ENCODE measurements around the gene ARHGAP26. TPM values are rescaled to one million over a fixed set of nuclear protein-coding genes. Genes with fewer than 3 reads are reported as not detected.

Gene ARHGAP26
- total RNA-seq, 1 donor from 2014 or later = 20.1 TPM

DNA sequence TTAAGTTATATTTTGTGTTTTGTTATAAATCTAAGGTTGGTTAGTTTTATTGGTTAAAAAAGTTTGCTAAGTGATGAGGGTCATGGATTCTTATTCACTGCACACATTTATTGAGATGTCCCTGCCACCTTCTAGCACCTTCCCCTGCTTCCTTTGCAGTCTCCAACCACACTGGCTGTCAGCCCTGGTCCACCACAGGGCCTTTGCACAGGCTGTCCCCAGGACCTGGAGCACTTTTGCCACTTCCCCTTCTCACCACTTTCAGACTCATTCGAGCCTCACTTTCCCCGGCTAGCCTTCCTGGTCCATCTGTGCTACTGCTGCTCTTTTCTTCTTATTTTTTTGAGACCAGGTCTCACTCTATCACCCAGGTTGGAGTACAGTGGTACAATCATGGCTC lies 45.3 kb downstream of the ARHGAP26 start:
- TF ChIP-seq, protein P1, sequence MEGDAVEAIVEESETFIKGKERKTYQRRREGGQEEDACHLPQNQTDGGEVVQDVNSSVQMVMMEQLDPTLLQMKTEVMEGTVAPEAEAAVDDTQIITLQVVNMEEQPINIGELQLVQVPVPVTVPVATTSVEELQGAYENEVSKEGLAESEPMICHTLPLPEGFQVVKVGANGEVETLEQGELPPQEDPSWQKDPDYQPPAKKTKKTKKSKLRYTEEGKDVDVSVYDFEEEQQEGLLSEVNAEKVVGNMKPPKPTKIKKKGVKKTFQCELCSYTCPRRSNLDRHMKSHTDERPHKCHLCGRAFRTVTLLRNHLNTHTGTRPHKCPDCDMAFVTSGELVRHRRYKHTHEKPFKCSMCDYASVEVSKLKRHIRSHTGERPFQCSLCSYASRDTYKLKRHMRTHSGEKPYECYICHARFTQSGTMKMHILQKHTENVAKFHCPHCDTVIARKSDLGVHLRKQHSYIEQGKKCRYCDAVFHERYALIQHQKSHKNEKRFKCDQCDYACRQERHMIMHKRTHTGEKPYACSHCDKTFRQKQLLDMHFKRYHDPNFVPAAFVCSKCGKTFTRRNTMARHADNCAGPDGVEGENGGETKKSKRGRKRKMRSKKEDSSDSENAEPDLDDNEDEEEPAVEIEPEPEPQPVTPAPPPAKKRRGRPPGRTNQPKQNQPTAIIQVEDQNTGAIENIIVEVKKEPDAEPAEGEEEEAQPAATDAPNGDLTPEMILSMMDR (IDR thresholded peaks at IDR 0.05; ENCODE audit: partially characterized antibody, unreplicated experiment) = no peak
- H3K9me3 Mint-ChIP-seq (ENCODE audit: unreplicated experiment) = no peaks in the 10 kb centered on the region
- H3K27me3 Mint-ChIP-seq (ENCODE audit: unreplicated experiment) = no peaks in the 10 kb centered on the region
- H3K27ac Mint-ChIP-seq (ENCODE audit: unreplicated experiment) = no peak overlapping the region
- H3K4me1 Mint-ChIP-seq (ENCODE audit: low read depth, unreplicated experiment) = peaks cover 5% of the 10 kb centered on the region
- no peak overlapping the region for H3K4me3 Mint-ChIP-seq (ENCODE audit: unreplicated experiment)
- DNase-seq = no peak
- H3K36me3 Mint-ChIP-seq (ENCODE audit: unreplicated experiment) = no peaks in the 10 kb centered on the region

DNA sequence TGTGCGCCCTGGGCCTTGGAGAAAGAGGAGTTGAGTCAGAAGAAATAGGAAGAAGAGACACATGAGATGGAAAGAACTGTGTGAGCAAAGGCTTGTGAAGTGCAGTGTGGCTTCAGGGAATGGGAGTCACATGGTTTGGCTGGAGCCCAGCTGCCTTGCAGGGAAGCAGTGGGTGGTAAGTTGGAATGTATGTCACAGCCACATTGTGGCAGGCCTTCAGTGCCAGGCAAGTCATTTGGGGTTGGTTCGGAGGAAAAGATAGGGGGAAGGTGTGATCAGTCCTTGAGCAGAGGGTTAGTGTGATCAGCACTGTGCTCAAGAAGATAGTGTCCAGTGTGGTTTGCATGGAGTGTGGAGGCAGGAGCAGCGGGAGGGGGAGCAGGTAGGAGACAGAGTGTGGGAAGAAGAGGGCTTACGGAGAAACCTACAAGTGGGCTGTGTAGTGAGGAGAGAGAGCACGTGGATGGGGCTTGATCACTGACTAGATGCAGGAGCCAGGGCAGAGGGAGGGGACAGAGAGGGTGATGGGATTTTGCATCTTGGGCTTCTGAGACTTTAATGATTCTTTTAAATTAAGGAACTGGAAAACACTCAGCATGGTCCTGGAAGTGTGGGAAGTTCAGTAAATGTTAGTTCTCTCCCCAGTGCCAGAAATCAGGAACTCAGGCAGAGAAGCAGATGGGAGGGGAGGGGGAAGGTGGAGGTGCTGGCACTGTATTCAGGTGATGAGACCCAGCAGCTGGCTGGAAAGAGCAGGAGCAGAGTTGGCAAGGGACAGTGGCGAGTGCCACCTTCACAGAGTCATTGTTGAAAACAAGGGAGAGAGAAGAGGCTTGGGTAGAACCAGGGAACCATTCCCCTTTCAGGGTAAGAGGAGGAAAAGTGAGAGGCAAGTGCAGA lies 46.6 kb downstream of the ARHGAP26 start:
- Mint-ChIP-seq H3K4me3 (ENCODE audit: unreplicated experiment) (no peak overlapping the region), H3K9me3 (ENCODE audit: unreplicated experiment) (peaks cover 1% of the 10 kb centered on the region), H3K4me1 (ENCODE audit: low read depth, unreplicated experiment) (peaks cover 5% of the 10 kb centered on the region), H3K36me3 (ENCODE audit: unreplicated experiment) (no peaks in the 10 kb centered on the region), H3K27ac (ENCODE audit: unreplicated experiment) (no peak overlapping the region), H3K27me3 (ENCODE audit: unreplicated experiment) (peaks cover 1% of the 10 kb centered on the region)
- TF ChIP-seq, protein P1 (IDR thresholded peaks at IDR 0.05; ENCODE audit: partially characterized antibody, unreplicated experiment) = no peak
- DNase-seq = no peak

DNA sequence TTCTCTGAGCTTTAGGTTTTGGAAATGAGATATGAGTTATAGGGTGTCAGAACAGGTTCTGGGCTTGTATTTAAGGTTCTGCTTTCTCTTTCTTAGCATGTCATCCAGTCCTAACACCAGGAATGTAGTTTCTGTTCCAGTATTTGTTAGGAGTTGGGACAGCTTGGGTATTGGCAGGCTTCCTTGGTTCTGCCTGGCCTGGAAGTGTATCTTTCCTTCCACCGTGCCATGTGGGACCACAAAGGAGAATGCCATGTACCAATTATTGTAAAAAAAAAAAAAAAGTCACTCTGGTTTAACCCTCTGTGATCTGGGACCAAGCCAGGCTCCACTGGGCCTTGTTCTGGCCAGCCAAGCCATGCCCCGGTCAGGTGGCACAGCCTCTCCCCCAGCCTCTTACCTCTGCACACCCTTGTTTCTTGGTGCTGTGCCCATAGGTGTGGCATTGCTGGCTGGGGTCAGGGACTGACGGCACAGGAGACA lies 47.8 kb downstream of the ARHGAP26 start:
- Mint-ChIP-seq H3K9me3 (ENCODE audit: unreplicated experiment) (peaks cover 1% of the 10 kb centered on the region), H3K27me3 (ENCODE audit: unreplicated experiment) (peaks cover 1% of the 10 kb centered on the region), H3K4me1 (ENCODE audit: low read depth, unreplicated experiment) (peaks cover 5% of the 10 kb centered on the region), H3K4me3 (ENCODE audit: unreplicated experiment) (no peak overlapping the region), H3K27ac (ENCODE audit: unreplicated experiment) (no peak overlapping the region), H3K36me3 (ENCODE audit: unreplicated experiment) (no peaks in the 10 kb centered on the region)
- TF ChIP-seq, protein P1 (IDR thresholded peaks at IDR 0.05; ENCODE audit: partially characterized antibody, unreplicated experiment) = no peak
- no peak for DNase-seq

DNA sequence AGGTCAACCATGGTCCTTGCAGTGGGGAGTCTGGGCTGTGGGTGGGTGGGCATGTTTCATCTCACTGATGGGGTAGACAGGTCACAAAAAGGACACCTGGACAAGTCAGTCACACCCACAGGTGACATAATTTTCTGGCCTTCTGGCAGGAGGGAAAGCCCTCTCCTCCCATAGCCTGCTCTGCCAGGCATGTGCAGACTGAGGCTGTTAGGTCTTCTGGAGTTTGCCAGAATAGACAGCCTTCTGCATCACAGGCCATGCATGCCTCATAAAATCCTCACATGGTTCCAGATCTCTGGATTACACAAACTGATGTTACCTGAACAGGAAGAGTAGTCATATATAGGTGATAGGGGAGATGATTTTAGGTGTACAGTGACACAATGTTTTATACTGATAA lies 49.1 kb downstream of the ARHGAP26 start:
- Mint-ChIP-seq H3K36me3 (ENCODE audit: unreplicated experiment) (no peaks in the 10 kb centered on the region), H3K4me3 (ENCODE audit: unreplicated experiment) (no peak overlapping the region), H3K27me3 (ENCODE audit: unreplicated experiment) (peaks cover 1% of the 10 kb centered on the region), H3K9me3 (ENCODE audit: unreplicated experiment) (peaks cover 1% of the 10 kb centered on the region), H3K4me1 (ENCODE audit: low read depth, unreplicated experiment) (peaks cover 8% of the 10 kb centered on the region), H3K27ac (ENCODE audit: unreplicated experiment) (no peak overlapping the region)
- TF ChIP-seq, protein P1 (IDR thresholded peaks at IDR 0.05; ENCODE audit: partially characterized antibody, unreplicated experiment) = no peak
- DNase-seq = no peak

DNA sequence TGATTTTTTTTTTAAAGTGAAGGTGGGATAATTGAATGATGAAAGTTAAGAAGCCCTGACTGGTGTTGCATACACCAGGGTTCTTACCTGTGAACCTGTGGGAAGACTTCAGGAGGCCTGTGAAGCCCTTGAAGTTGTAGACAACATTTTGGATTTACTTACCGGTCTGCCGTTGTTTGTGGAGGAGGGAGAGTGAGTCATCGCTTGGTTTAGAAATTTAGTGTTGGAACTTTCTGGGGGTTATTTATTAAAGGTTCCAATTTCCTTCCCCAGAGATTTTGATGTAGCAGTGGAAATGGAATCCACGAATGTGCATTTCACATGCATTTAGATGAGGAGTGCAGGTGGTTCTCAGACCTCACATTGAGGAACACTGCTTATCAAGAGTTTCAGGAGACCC lies 49.6 kb downstream of the ARHGAP26 start:
- H3K9me3 Mint-ChIP-seq (ENCODE audit: unreplicated experiment) = peaks cover 1% of the 10 kb centered on the region
- H3K27ac Mint-ChIP-seq (ENCODE audit: unreplicated experiment) = no peak overlapping the region
- DNase-seq = no peak
- H3K27me3 Mint-ChIP-seq (ENCODE audit: unreplicated experiment) = peaks cover 1% of the 10 kb centered on the region
- TF ChIP-seq, protein P1 (IDR thresholded peaks at IDR 0.05; ENCODE audit: partially characterized antibody, unreplicated experiment) = no peak
- H3K36me3 Mint-ChIP-seq (ENCODE audit: unreplicated experiment) = no peaks in the 10 kb centered on the region
- peaks cover 8% of the 10 kb centered on the region for H3K4me1 Mint-ChIP-seq (ENCODE audit: low read depth, unreplicated experiment)
- no peak overlapping the region for H3K4me3 Mint-ChIP-seq (ENCODE audit: unreplicated experiment)

Measured in glutamatergic neuron (in vitro differentiated cells).